Prostate gland (tissue), 2 donors: ENCODE data around the gene SLC25A12.

Source experiments
- CTCF ChIP-seq, 4 experiments: fragments of 200-600 bp in 2 of 4; fragments of 450-650 bp in 2 of 4; sonication (generic) in 2 of 4; IDR thresholded peaks; 1 replicate in 3 of 4; 2 replicates in 1 of 4; pipeline ENCODE4 v1.5.1; 2016 to 2019; ENCODE audit warnings: antibody characterized with exemption in 4 of 4, mild to moderate bottlenecking in 2 of 4, moderate library complexity in 2 of 4
- POLR2A ChIP-seq: fragments of 450-650 bp; IDR thresholded peaks from one replicate; pipeline ENCODE4 v1.6.1; 2016; ENCODE audit warnings: antibody characterized with exemption, mild to moderate bottlenecking
- POLR2AphosphoS5 ChIP-seq: sonication (generic); formaldehyde crosslinking; IDR thresholded peaks from one replicate; pipeline ENCODE4 v1.6.1; 2017; ENCODE audit warnings: antibody characterized with exemption

- no peak for TF ChIP-seq CTCF (IDR thresholded peaks at IDR 0.05)
- TF ChIP-seq POLR2A: no peak
- no peak for TF ChIP-seq POLR2AphosphoS5
These were observed 70.0 kb downstream of the SLC25A12 start for GRCh38 chr2:171824086-171824485.
